T-helper 1 cell (primary cell): ENCODE data around the gene KSR2.
"Not testable (repeated sequence)": the region's sequence is repeated elsewhere in the genome, so short reads cannot be mapped to it uniquely, and the experiment has no call there.

Experiments
- DNase-seq, 5 donors: peaks; one replicate each; pipeline ENCODE4 v3.0.0-alpha.2; 2012 to 2020

Gene KSR2

GRCh38 chr12:117967512-117967911 is 1.3 kb downstream of the KSR2 start:
- DNase-seq, result no peak

GRCh38 chr12:117967043-117967442 is 1.7 kb downstream of the KSR2 start:
- DNase-seq, result no peak

GRCh38 chr12:117966511-117966910 is 2.3 kb downstream of the KSR2 start:
- no peak for DNase-seq

GRCh38 chr12:117963836-117964235 is 5.0 kb downstream of the KSR2 start:
- DNase-seq, result no peak

DNA sequence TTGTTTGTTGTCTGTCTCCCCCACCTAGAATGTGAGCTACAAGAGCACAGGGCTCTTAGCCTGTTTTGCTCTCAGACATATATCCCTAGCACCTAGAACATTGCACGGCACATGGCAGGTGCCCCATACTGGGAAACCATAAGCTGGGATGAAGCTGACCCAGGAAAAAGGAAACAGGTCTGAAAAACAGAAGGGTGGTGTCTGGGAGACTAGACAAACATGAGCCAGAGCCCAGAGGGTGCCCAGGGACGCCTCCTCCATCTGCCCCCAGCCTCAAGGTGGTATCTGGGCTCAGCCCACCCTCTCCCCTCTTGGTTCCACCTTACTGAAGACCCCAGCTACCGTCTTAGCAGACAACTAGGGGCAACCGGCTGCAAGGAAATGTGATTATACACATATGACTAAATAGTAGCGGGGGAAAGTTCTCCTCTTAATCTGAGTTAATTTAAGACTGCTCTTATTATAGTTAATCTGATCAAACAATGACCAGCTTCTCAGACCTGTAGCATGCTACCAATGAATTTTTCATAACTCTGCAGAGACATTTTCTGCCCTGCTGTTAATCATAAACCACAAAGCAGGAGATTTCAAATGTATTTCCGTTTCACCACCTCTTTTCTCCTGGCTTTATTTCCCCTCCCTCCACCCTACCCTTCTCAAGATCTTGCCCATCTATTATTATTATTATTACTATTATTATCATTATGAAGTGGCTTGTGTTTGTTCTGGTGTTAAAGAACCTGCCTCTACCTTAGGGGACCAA is 31.9 kb downstream of the KSR2 start:
- DNase-seq, result no peak

GRCh38 chr12:117933545-117933944 is 35.2 kb downstream of the KSR2 start:
- no peak for DNase-seq

- no peak for DNase-seq
Measured at GRCh38 chr12:117926391-117926899, 42.3 kb downstream of the KSR2 start.

- DNase-seq, result no peak
Measured at GRCh38 chr12:117921929-117922777, 46.6 kb downstream of the KSR2 start.

- DNase-seq, result no peak
Measured at GRCh38 chr12:117919479-117919878, 49.3 kb downstream of the KSR2 start.

DNA sequence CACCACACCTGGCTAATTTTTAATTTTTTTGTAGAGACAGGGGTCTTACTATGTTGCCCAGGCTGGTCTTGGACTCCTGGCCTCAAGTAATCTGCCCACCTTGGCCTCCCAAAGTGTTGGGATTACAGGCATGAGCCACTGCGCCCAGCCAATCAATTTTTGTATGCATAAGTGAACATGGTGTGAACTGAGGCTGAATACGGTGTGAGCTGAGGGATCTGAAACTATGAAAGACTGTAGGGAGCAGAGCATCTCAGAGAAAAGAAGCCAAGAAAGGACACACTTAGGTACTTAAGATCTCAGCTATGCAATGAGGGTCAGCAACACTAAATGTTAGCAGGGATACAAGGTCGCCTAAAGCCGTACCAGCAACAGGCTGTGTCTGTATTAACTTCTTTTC is 54.1 kb downstream of the KSR2 start:
- no peak for DNase-seq

- DNase-seq, result no peak
Measured at GRCh38 chr12:117912756-117913155, 56.0 kb downstream of the KSR2 start.

GRCh38 chr12:117908411-117908810 is 60.4 kb downstream of the KSR2 start:
- DNase-seq, result no peak

GRCh38 chr12:117907108-117907689 is 61.6 kb downstream of the KSR2 start:
- no peak for DNase-seq

- no peak for DNase-seq
Measured at GRCh38 chr12:117904051-117904450, 64.7 kb downstream of the KSR2 start.

DNA sequence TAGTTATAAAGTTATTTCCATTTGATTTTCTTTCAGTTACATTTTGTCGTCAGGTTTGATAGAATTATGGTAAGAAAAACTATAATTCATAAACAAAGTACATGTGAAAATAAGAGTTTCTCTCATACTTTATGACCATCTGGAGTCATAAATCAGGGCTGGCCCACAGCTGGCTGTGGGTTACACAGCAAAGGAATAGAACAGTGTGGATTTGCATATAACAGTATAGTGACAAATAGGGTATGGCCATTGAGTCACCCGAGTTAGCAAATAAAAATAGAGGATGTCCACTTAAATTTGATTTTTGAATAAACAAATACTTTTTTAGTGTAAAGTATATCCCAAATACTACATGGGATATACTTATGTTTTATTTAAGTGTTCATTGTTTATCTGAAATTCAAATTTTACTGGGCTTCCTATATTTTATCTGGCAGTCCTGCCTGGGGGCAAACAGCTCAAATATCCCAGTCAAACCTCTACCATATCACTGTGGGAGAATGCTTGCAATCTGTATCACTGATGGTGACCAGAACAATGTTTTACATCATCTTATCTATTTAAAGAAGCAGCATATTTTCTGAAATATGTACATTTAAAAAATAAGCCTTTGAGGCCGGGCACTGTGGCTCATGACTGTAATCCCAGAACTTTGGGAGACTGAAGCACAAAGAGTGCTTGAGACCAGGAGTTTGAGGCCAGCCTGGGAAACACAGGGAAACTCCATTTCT is 65.5 kb downstream of the KSR2 start:
- DNase-seq, result no peak

GRCh38 chr12:117901631-117902030 is 67.2 kb downstream of the KSR2 start:
- no peak for DNase-seq

DNA sequence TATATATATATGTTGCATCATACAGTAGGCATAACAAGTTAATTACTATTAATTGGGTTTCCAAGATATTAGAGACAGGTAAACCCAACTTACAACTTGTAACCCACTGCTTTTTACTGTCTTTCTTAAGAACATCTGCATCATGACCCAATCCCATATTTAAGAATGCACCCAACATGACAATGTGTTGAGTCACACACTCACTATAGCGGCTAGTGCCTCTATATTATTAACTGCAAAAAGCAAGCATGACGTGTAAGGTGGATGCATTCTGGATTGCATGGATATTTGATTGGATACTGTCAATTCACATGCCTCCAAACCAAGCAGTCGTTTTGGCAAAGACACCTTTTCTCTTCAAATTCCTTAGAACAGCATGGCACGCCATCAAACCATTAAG is 68.2 kb downstream of the KSR2 start:
- DNase-seq, result no peak

DNA sequence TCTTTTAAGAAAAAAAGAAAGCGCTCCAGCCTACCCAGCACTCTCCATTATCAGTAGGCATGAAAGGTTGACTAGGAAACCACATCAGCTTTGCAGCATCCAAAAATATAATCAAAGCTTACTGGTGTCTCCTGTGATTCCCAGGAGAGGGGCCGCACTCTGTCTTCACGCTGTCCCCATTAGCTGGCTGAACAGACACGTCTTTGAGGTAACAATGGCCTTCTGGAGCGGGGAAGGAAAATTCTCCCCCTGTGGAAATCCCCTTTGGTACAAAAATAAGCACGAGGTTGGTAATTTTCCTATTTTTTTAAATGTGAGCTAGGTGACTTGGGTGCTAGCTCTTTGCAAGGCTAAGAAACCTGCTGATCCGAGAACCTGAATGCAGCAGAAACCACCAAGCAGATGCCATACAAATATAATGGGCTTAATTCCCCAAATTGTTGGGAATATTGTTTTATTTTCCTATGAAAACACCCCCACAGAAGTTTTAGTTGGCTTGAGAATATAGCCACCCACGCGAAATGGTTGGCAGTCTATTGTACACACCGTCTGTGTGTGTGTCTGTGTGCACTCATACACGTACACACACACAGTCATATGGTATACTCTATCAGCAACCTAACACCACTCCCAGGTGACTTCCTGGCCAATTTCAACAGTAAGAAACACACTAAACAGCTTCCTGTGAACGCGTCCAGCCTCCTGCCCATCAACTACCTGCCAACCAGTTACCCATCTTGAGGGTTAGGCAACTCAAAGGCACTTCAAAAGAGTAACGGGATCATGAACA is 71.2 kb downstream of the KSR2 start:
- DNase-seq, result peak in 1 of 5 donors; percentile 8

DNA sequence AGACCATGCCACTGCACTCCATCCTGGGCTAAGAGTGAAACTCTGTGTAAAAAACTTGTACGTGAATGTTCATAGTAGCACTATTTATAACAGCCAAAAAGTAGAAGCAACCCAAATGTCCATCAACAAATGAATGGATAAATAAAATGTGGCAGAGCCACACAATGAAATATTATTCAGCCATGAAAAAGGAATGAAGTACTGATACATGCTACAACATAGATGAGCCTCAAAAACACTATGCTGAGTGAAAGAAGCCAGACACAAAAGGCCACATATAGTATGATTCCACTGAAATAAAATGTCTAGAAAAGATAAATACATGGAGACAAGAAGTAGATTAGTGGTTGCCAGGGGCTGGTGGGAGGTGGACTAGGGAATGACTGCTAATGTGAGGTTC is 72.8 kb downstream of the KSR2 start:
- no peak for DNase-seq

DNA sequence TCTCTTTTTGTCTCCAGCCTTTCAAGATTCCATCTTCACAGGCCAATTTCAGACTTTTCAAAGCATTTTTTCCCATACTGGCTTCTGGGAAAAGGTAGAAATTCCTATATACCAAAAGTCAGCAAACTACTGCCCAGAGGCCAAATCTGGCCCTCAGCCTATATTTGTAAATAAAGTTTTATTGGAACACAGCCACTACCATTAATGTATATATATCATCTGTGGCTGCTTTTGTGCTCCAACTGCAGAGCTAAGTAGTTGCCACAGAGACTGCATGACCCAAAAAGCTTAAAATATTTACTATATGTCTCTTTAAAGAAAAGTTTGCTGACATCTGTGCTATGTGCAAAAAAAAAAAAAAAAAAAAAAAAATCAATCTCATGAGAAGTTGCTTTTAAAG is 76.3 kb downstream of the KSR2 start:
- DNase-seq, result no peak

- not testable (repeated sequence) for DNase-seq
Measured at GRCh38 chr12:117891265-117891664, 77.5 kb downstream of the KSR2 start.

DNA sequence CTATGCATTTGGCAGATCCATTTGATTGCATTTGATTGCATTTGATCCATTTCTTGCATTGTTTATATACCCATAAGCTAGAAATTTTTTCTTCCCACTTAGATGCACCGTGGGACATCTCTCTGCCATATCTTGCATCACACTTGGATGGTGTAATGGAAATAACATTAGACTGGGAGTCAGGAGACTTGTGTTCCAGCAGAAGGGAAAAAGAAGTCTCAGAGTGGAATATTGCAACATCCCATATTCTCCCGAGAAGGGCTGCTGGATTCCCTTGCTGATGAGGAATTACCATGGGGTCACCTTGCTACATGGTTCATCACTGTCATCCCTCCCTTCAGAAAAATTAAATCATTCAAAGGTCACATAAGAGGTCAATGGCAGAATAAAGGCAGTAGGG is 78.1 kb downstream of the KSR2 start:
- no peak for DNase-seq
